Esophagus muscularis mucosa (tissue), 4 donors: ENCODE measurements around the gene UTP4. TPM values are rescaled to one million over a fixed set of nuclear protein-coding genes. Genes with fewer than 3 reads are reported as not detected.
A peak's percentile ranks its signal among the peaks of the same experiment; 100 is the strongest.
"Not testable (repeated sequence)": the region's sequence is repeated elsewhere in the genome, so short reads cannot be mapped to it uniquely, and the experiment has no call there.

Experiments used
- DNase-seq: peaks from one replicate; pipeline ENCODE4 v3.0.0-alpha.2; 2017; ENCODE audit errors: extremely low spot score
- H3K27ac ChIP-seq, 4 donors: fragments of 200-600 bp; sonication (generic); replicated peaks in 1 of 4; 1 replicate in 3 of 4; 2 replicates in 1 of 4; pipeline ENCODE4 v1.5.1; 2016 to 2019; ENCODE audit warnings: mild to moderate bottlenecking in 1 of 4
- H3K27me3 ChIP-seq, 4 donors: fragments of 200-600 bp; sonication (generic); one replicate each; pipeline versions ENCODE4 v1.5.1 to v1.6.0; 2016 to 2019
- H3K36me3 ChIP-seq, 4 donors: fragments of 200-600 bp; sonication (generic); one replicate each; pipeline ENCODE4 v1.5.1; 2016 to 2019
- H3K4me1 ChIP-seq, 4 donors: fragments of 200-600 bp; sonication (generic); one replicate each; pipeline ENCODE4 v1.5.1; 2016 to 2019
- H3K4me3 ChIP-seq, 4 donors: fragments of 200-600 bp; sonication (generic); 1 replicate in 2 of 4; 2 replicates in 2 of 4; pipeline ENCODE4 v1.5.1; 2016 to 2019; ENCODE audit warnings: mild to moderate bottlenecking in 4 of 4, moderate library complexity in 1 of 4
- H3K9me3 ChIP-seq, 4 donors: fragments of 200-600 bp; sonication (generic); 1 replicate in 3 of 4; 2 replicates in 1 of 4; pipeline ENCODE4 v1.5.1; 2016 to 2019
- EP300 ChIP-seq: sonication (generic); formaldehyde crosslinking; IDR thresholded peaks from one replicate; pipeline ENCODE4 v1.6.1; 2017; ENCODE audit warnings: antibody characterized with exemption
- POLR2A ChIP-seq: fragments of 450-650 bp; IDR thresholded peaks from one replicate; pipeline ENCODE4 v1.6.1; 2017; ENCODE audit warnings: antibody characterized with exemption, moderate library complexity, mild to moderate bottlenecking, low read depth
- POLR2AphosphoS5 ChIP-seq, 2 donors: sonication (generic); formaldehyde crosslinking; IDR thresholded peaks; one replicate each; pipeline ENCODE4 v1.6.1; 2017; ENCODE audit warnings: antibody characterized with exemption in 2 of 2
- WGBS: methylation state at CpG from one replicate; pipeline ENCODE4 v1.1.5; 2018; 5-methylcytosine and 5-hydroxymethylcytosine counted together
- intact Hi-C: fragments of 100-400 bp; cut with DNase I; formaldehyde crosslinking; loops from one replicate; pipeline ENCODE4 v1.15.1; 2023
- total RNA-seq, 4 donors: library from RNA; depleted of rRNA; stranded (reverse); fragments of >200 nt; gene quantifications; one replicate each; pipeline versions ENCODE4 v1.1.0 to v1.2.1, GENCODE V29; 2016
- TF ChIP-seq, protein P1 (sequence below), 3 experiments: fragments of 200-600 bp in 2 of 3; fragments of 450-650 bp in 1 of 3; sonication (generic) in 2 of 3; IDR thresholded peaks; one replicate each; pipeline ENCODE4 v1.5.1; 2017 to 2019; ENCODE audit warnings: antibody characterized with exemption in 3 of 3, mild to moderate bottlenecking in 2 of 3, moderate library complexity in 1 of 3

The UTP4 gene
- total RNA-seq, 4 donors from 2014 or later, result 23.3 to 32.6 (median 24.0) TPM

DNA sequence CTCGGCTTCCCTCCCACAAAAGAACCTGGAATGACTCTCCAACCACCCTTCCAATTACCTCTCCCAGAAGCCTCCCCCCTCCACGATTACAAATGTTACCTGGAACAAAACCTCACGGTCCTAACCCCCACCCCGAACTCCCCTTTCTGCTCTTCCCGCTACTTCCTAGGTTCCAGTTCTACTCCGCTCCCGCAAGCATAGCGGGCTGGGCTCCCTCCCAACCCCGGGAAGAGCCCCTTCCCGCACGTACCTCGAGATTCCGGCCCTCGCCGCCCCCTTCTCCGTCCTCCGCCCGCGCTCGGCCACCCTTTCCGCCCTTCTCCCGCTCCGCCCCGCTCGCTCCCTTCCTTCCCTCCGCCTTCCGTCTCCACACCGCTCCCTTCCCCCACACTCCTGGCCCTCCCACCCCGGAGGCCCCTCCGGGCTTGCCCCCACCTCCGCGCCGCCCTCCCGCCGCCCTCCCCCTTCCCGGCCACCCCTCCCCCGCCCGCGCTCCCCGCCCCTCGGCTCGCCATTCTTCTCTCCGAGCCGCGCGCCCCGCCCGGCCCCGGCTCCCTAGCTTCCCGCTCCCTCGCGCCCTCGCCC is 518 bp upstream of the UTP4 start:
- peak in 1 of 2 donors; percentile 17 for TF ChIP-seq POLR2AphosphoS5 (IDR thresholded peaks at IDR 0.05)
- TF ChIP-seq EP300, result no peak
- under 1% methylated on average over 44 of the region's 53 CpGs for WGBS
- intact Hi-C loops, result no loop called here
- Histone ChIP-seq H3K27ac (peak overlapping the region; percentile 91 to 96 (median 95)), H3K27me3 (no peaks in the 10 kb centered on the region), H3K36me3 (peaks cover 0 to 23% (median 10%) of the 10 kb centered on the region in 4 donors), H3K4me1 (peaks cover 21 to 56% (median 43%) of the 10 kb centered on the region in 4 donors), H3K9me3 (no peaks in the 10 kb centered on the region), H3K4me3 (peak overlapping the region; percentile 88 to 99 (median 95))
- DNase-seq, result no peak

DNA sequence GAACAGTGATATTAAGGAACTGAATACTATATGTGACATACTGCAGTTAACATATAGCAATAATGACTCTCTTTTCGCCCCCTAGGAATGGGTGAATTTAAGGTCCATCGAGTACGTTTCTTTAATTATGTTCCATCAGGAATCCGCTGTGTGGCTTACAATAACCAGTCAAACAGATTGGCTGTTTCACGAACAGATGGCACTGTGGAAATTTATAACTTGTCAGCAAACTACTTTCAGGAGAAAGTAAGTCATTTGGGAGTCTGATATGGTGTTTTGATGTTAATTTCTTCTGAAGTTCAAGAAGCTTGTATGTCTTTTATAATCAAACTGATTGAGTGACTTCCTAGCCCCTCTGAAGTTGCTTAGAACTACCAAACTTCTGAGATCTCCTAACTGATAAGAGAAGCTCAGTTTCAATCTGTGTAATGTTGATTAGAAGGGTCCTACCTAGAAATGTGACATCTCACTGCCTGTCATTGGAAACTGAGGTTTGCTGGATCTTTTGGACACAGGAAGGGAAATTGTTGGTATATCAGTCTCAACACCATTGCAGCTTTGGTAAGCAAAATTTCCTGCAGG is 1.0 kb downstream of the UTP4 start:
- Histone ChIP-seq H3K4me3 (peak overlapping the region; percentile 88 to 99 (median 95)), H3K36me3 (peaks cover 7 to 28% (median 24%) of the 10 kb centered on the region in 4 donors), H3K4me1 (peaks cover 21 to 48% (median 39%) of the 10 kb centered on the region in 4 donors), H3K27me3 (no peaks in the 10 kb centered on the region), H3K27ac (peak overlapping the region in 2 of 4 donors; percentile 94 to 96), H3K9me3 (no peaks in the 10 kb centered on the region)
- WGBS, result 38% methylated on average over 5 of the region's 5 CpGs
- intact Hi-C loops, result no loop called here
- DNase-seq, result no peak
- TF ChIP-seq POLR2A, result no peak

DNA sequence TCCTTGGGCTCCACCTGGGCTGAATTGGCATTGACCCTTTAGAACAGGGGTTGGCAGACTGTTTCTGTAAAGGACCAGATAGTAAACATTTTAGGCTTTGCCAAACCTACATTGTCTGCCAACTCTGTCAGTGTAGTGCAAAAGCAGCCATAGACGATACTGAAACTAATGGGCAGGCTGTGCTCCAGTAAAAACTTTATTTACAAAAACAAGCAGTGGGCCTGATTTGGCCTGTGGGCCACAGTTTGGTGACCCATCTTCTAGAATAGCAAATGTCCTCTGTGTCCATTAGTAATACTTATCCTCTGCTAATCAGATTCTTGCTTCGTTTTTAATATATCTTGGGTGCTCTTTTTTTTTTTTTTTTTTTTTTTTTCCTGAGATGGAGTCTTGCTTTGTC is 6.2 kb downstream of the UTP4 start:
- Histone ChIP-seq H3K4me3 (no peak overlapping the region), H3K36me3 (peaks cover 39 to 76% (median 68%) of the 10 kb centered on the region in 4 donors), H3K9me3 (no peaks in the 10 kb centered on the region), H3K27ac (no peak overlapping the region), H3K4me1 (peaks cover 6 to 13% (median 8%) of the 10 kb centered on the region in 4 donors), H3K27me3 (no peaks in the 10 kb centered on the region)
- WGBS, result 81% methylated on average over 2 of the region's 2 CpGs
- TF ChIP-seq, protein P1, sequence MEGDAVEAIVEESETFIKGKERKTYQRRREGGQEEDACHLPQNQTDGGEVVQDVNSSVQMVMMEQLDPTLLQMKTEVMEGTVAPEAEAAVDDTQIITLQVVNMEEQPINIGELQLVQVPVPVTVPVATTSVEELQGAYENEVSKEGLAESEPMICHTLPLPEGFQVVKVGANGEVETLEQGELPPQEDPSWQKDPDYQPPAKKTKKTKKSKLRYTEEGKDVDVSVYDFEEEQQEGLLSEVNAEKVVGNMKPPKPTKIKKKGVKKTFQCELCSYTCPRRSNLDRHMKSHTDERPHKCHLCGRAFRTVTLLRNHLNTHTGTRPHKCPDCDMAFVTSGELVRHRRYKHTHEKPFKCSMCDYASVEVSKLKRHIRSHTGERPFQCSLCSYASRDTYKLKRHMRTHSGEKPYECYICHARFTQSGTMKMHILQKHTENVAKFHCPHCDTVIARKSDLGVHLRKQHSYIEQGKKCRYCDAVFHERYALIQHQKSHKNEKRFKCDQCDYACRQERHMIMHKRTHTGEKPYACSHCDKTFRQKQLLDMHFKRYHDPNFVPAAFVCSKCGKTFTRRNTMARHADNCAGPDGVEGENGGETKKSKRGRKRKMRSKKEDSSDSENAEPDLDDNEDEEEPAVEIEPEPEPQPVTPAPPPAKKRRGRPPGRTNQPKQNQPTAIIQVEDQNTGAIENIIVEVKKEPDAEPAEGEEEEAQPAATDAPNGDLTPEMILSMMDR (IDR thresholded peaks at IDR 0.05), result no peak
- TF ChIP-seq POLR2A, result no peak
- TF ChIP-seq EP300, result no peak
- intact Hi-C loops, result no loop called here
- DNase-seq, result no peak

DNA sequence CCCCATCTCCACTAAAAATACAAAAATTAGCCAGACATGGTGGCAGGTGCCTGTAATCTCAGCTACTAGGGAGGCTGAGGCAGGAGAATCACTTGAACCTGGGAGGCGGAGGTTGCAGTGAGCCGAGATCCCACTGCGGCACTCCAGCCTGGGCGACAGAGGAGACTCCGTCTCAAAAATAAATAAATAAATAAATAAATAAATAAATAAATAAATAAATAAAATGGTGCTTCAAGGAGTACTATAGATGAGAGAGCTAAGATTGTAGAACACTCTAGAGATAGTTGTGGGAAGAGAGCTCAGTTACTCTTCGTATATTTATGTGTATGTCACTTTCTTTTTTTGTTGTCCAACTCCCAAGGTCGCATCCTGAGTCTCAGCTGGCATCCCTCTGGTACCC is 7.0 kb downstream of the UTP4 start:
- H3K27me3 ChIP-seq, DNase-seq, H3K4me3 ChIP-seq, H3K27ac ChIP-seq, H3K4me1 ChIP-seq, intact Hi-C loops, H3K9me3 ChIP-seq: not testable (repeated sequence)
- 94% methylated on average over 7 of the region's 7 CpGs for WGBS
- H3K36me3 ChIP-seq, result peaks cover 47 to 84% (median 76%) of the 10 kb centered on the region in 4 donors

DNA sequence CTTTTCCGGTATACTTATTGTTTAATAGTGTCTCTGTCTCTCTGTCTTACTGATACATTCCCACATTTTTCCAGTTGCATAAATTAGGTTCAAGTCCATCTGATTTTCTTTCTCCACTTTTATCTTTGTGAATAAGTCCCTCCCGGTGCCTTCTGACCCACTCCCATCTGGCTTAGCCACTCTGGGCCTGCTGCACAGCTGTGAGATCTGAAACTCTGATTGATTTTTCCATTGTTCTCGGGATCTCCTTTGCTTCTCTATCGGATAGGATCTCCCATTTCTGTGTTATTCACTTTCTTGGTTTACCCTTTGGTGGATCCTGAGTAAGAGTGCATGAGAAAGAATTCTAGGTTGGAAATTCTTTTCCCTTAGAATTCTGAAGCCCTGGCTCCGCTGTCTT is 8.6 kb downstream of the UTP4 start:
- H3K27ac ChIP-seq, result no peak overlapping the region
- no peaks in the 10 kb centered on the region for H3K27me3 ChIP-seq
- DNase-seq, result no peak
- WGBS, result 95% methylated on average over 5 of the region's 5 CpGs
- no peak overlapping the region for H3K4me3 ChIP-seq
- no peaks in the 10 kb centered on the region for H3K4me1 ChIP-seq
- intact Hi-C loops, result no loop called here
- H3K9me3 ChIP-seq, result no peaks in the 10 kb centered on the region
- peaks cover 55 to 98% (median 91%) of the 10 kb centered on the region in 4 donors for H3K36me3 ChIP-seq
- TF ChIP-seq POLR2AphosphoS5 (IDR thresholded peaks at IDR 0.05), result no peak
- TF ChIP-seq, protein P1 (IDR thresholded peaks at IDR 0.05), result no peak
- no peak for TF ChIP-seq POLR2A
- TF ChIP-seq EP300, result no peak

DNA sequence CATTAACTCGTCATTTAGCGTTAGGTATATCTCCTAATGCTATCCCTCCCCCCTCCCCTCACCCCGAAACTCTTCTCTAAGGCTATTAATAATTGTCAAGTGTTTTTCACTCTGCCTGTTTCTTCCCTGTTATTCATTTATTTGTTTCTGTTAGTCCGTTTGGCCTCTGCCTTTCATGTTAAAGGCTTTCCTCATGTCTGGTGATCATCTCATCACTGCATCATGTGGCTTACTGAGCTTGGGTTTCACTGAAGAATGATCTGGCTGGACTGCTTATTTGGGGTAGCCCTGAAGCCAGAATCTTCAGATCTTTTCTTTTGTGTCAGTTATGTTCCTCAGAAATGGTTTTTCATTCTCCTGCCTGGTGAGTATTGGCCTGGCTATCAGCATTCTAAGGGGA is 9.5 kb downstream of the UTP4 start:
- DNase-seq, result no peak
- 93% methylated on average over 4 of the region's 4 CpGs for WGBS
- Histone ChIP-seq H3K27ac (no peak overlapping the region), H3K4me3 (no peak overlapping the region), H3K27me3 (no peaks in the 10 kb centered on the region), H3K4me1 (no peaks in the 10 kb centered on the region), H3K36me3 (peaks cover 55 to 97% (median 89%) of the 10 kb centered on the region in 4 donors), H3K9me3 (no peaks in the 10 kb centered on the region)
- intact Hi-C loops, result no loop called here
- TF ChIP-seq POLR2A (no peak), EP300 (no peak), POLR2AphosphoS5 (IDR thresholded peaks at IDR 0.05) (no peak)
